Measurements from ENCODE around the gene CD151.

CD151 gene

GRCh38 chr11:797296-798092 lies 35.3 kb upstream of the CD151 start:
- DNase-seq (ENCODE audit: low spot score) = peak; percentile 92

- peak; percentile 90 for DNase-seq (ENCODE audit: low spot score)
Observed at GRCh38 chr11:798093-798713, 34.5 kb upstream of the CD151 start, which contains the start of gene SLC25A22. Gene SLC25A22 (minus strand): TSS chr11:798281. CDS start chr11:795006, 3,275 bp downstream.

- no peak for DNase-seq (ENCODE audit: low spot score)
Observed at GRCh38 chr11:799641-800316, 33.0 kb upstream of the CD151 start.

- DNase-seq (ENCODE audit: low spot score) = no peak
Observed at GRCh38 chr11:800473-800872, 32.3 kb upstream of the CD151 start.

- no peak for DNase-seq (ENCODE audit: low spot score)
Observed at GRCh38 chr11:801097-801780, 31.5 kb upstream of the CD151 start.

- DNase-seq (ENCODE audit: low spot score) = no peak
Observed at GRCh38 chr11:802018-802617, 30.6 kb upstream of the CD151 start.

GRCh38 chr11:802693-803466 lies 29.9 kb upstream of the CD151 start:
- no peak for DNase-seq (ENCODE audit: low spot score)

- no peak for DNase-seq (ENCODE audit: low spot score)
Observed at GRCh38 chr11:803467-803742, 29.3 kb upstream of the CD151 start.

- no peak for DNase-seq (ENCODE audit: low spot score)
Observed at GRCh38 chr11:803770-804598, 28.8 kb upstream of the CD151 start.

- no peak for DNase-seq (ENCODE audit: low spot score)
Observed at GRCh38 chr11:804599-804964, 28.2 kb upstream of the CD151 start.

GRCh38 chr11:808427-809286 lies 24.1 kb upstream of the CD151 start:
- no peak for DNase-seq (ENCODE audit: low spot score)

GRCh38 chr11:809287-810039 lies 23.3 kb upstream of the CD151 start, which contains the start of gene RPLP2:
Gene RPLP2 (plus strand): TSS chr11:809967. CDS start chr11:810235, 268 bp downstream.
- DNase-seq (ENCODE audit: low spot score) = peak; percentile 99

GRCh38 chr11:810040-810567 lies 22.6 kb upstream of the CD151 start:
- DNase-seq (ENCODE audit: low spot score) = no peak

- DNase-seq (ENCODE audit: low spot score) = no peak
Observed at GRCh38 chr11:811446-812245, 21.1 kb upstream of the CD151 start.

GRCh38 chr11:812390-812789 lies 20.4 kb upstream of the CD151 start:
- DNase-seq (ENCODE audit: low spot score) = no peak

- no peak for DNase-seq (ENCODE audit: low spot score)
Observed at GRCh38 chr11:813072-813455, 19.7 kb upstream of the CD151 start.

- no peak for DNase-seq (ENCODE audit: low spot score)
Observed at GRCh38 chr11:813456-814096, 19.2 kb upstream of the CD151 start.
